ENCODE measurements around the gene HSPBAP1. TPM values are rescaled to one million over a fixed set of nuclear protein-coding genes. Genes with fewer than 3 reads are reported as not detected.

The HSPBAP1 gene
- total and polyA plus RNA-seq, 9 of the 15 experiments (the other 6 are each of a cell fraction or from before 2014, with no cell fraction given) = 2.1 to 4.5 (median 3.4) TPM

GRCh38 chr3:122793568-122794416 is at the start of gene HSPBAP1 (continued):
- TF ChIP-seq, protein P1, sequence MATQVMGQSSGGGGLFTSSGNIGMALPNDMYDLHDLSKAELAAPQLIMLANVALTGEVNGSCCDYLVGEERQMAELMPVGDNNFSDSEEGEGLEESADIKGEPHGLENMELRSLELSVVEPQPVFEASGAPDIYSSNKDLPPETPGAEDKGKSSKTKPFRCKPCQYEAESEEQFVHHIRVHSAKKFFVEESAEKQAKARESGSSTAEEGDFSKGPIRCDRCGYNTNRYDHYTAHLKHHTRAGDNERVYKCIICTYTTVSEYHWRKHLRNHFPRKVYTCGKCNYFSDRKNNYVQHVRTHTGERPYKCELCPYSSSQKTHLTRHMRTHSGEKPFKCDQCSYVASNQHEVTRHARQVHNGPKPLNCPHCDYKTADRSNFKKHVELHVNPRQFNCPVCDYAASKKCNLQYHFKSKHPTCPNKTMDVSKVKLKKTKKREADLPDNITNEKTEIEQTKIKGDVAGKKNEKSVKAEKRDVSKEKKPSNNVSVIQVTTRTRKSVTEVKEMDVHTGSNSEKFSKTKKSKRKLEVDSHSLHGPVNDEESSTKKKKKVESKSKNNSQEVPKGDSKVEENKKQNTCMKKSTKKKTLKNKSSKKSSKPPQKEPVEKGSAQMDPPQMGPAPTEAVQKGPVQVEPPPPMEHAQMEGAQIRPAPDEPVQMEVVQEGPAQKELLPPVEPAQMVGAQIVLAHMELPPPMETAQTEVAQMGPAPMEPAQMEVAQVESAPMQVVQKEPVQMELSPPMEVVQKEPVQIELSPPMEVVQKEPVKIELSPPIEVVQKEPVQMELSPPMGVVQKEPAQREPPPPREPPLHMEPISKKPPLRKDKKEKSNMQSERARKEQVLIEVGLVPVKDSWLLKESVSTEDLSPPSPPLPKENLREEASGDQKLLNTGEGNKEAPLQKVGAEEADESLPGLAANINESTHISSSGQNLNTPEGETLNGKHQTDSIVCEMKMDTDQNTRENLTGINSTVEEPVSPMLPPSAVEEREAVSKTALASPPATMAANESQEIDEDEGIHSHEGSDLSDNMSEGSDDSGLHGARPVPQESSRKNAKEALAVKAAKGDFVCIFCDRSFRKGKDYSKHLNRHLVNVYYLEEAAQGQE (IDR thresholded peaks at IDR 0.05; ENCODE audit: borderline replicate concordance) = peak; percentile 80
- TF ChIP-seq, protein P1 (CRISPR knock-in tag; IDR thresholded peaks at IDR 0.05; ENCODE audit: low read depth) = no peak
- peak; percentile 82; the same call in 1 of the 2 replicates for TF ChIP-seq NR3C1 (CRISPR knock-in tag; IDR thresholded peaks at IDR 0.05)
- TF ChIP-seq GABPA (tag; conservative IDR thresholded peaks at IDR 0.05; ENCODE audit: low read depth) = peak; percentile 74
- TF ChIP-seq NRF1 (conservative IDR thresholded peaks at IDR 0.05 in 1 of 2, IDR thresholded peaks at IDR 0.05 in 1 of 2) = peak in 1 of 2 experiments; percentile 31; a peak in 1 of 4 replicates
- TF ChIP-seq RAD51 (IDR thresholded peaks at IDR 0.05; ENCODE audit: borderline replicate concordance, low read depth) = peak; percentile 99
- TF ChIP-seq ZBTB17 (CRISPR knock-in tag; IDR thresholded peaks at IDR 0.05) = 0 out of 2 replicates have a peak, but pooled peaks have one; percentile 18
- TF ChIP-seq, protein P2, sequence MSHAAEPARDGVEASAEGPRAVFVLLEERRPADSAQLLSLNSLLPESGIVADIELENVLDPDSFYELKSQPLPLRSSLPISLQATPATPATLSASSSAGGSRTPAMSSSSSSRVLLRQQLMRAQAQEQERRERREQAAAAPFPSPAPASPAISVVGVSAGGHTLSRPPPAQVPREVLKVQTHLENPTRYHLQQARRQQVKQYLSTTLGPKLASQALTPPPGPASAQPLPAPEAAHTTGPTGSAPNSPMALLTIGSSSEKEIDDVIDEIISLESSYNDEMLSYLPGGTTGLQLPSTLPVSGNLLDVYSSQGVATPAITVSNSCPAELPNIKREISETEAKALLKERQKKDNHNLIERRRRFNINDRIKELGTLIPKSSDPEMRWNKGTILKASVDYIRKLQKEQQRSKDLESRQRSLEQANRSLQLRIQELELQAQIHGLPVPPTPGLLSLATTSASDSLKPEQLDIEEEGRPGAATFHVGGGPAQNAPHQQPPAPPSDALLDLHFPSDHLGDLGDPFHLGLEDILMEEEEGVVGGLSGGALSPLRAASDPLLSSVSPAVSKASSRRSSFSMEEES (CRISPR knock-in tag; IDR thresholded peaks at IDR 0.05) = peak; percentile 99
- TF ChIP-seq ZNF511 (CRISPR knock-in tag; IDR thresholded peaks at IDR 0.05) = peak; percentile 84; the same call in 1 of the 2 replicates
- TF ChIP-seq XRCC5 (IDR thresholded peaks at IDR 0.05; ENCODE audit: low read depth, low read length) = no peak
- TF ChIP-seq FOXP1 (CRISPR knock-in tag; IDR thresholded peaks at IDR 0.05) = peak; percentile 26; the same call in 1 of the 2 replicates
- TF ChIP-seq BHLHE40 (IDR thresholded peaks at IDR 0.05; ENCODE audit: low read length) = peak; percentile 95
- TF ChIP-seq POLR2G (IDR thresholded peaks at IDR 0.05; ENCODE audit: low read depth, low read length) = peak; percentile 82
- TF ChIP-seq, protein P3, sequence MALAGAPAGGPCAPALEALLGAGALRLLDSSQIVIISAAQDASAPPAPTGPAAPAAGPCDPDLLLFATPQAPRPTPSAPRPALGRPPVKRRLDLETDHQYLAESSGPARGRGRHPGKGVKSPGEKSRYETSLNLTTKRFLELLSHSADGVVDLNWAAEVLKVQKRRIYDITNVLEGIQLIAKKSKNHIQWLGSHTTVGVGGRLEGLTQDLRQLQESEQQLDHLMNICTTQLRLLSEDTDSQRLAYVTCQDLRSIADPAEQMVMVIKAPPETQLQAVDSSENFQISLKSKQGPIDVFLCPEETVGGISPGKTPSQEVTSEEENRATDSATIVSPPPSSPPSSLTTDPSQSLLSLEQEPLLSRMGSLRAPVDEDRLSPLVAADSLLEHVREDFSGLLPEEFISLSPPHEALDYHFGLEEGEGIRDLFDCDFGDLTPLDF (CRISPR knock-in tag; IDR thresholded peaks at IDR 0.05) = peak; percentile 66; the same call in 1 of the 2 replicates
- TF ChIP-seq HMGN3 (IDR thresholded peaks at IDR 0.05; ENCODE audit: borderline replicate concordance, extremely low read depth, insufficient read length, low read depth, low read length) = peak; percentile 46
